ENCODE measurements around the gene SLC12A6. TPM values are rescaled to one million over a fixed set of nuclear protein-coding genes. Genes with fewer than 3 reads are reported as not detected.

SLC12A6 gene
- total and polyA plus RNA-seq, 2 of the 13 experiments (the other 11 are each of a cell fraction or from before 2014, with no cell fraction given): 15.2 to 30.1 TPM

- peak; percentile 25; the same call in 1 of the 3 replicates for TF ChIP-seq MXI1 (IDR thresholded peaks at IDR 0.05; ENCODE audit: borderline replicate concordance, low read depth, low read length)
- peak; percentile 86; the same call in 1 of the 2 replicates for TF ChIP-seq ZNF589 (CRISPR knock-in tag; conservative IDR thresholded peaks at IDR 0.05)
- peak; percentile 79 for TF ChIP-seq SPEN (CRISPR knock-in tag; IDR thresholded peaks at IDR 0.05; ENCODE audit: low read depth)
- TF ChIP-seq ZNF570 (CRISPR knock-in tag; IDR thresholded peaks at IDR 0.05; ENCODE audit: borderline replicate concordance): no peak
- no peak for TF ChIP-seq ZNF232 (CRISPR knock-in tag; IDR thresholded peaks at IDR 0.05; ENCODE audit: borderline replicate concordance)
- no peak for TF ChIP-seq ZFP36L1 (CRISPR knock-in tag; IDR thresholded peaks at IDR 0.05)
- TF ChIP-seq ZNF713 (CRISPR knock-in tag; IDR thresholded peaks at IDR 0.05): 0 out of 2 replicates have a peak, but pooled peaks have one; percentile 39
- no peak for TF ChIP-seq ELF4 (CRISPR knock-in tag; IDR thresholded peaks at IDR 0.05; ENCODE audit: borderline replicate concordance)
- TF ChIP-seq, protein P1, sequence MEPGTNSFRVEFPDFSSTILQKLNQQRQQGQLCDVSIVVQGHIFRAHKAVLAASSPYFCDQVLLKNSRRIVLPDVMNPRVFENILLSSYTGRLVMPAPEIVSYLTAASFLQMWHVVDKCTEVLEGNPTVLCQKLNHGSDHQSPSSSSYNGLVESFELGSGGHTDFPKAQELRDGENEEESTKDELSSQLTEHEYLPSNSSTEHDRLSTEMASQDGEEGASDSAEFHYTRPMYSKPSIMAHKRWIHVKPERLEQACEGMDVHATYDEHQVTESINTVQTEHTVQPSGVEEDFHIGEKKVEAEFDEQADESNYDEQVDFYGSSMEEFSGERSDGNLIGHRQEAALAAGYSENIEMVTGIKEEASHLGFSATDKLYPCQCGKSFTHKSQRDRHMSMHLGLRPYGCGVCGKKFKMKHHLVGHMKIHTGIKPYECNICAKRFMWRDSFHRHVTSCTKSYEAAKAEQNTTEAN (CRISPR knock-in tag; conservative IDR thresholded peaks at IDR 0.05): no peak
- TF ChIP-seq, protein P2, sequence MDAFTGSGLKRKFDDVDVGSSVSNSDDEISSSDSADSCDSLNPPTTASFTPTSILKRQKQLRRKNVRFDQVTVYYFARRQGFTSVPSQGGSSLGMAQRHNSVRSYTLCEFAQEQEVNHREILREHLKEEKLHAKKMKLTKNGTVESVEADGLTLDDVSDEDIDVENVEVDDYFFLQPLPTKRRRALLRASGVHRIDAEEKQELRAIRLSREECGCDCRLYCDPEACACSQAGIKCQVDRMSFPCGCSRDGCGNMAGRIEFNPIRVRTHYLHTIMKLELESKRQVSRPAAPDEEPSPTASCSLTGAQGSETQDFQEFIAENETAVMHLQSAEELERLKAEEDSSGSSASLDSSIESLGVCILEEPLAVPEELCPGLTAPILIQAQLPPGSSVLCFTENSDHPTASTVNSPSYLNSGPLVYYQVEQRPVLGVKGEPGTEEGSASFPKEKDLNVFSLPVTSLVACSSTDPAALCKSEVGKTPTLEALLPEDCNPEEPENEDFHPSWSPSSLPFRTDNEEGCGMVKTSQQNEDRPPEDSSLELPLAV (CRISPR knock-in tag; conservative IDR thresholded peaks at IDR 0.05; ENCODE audit: low read depth): no peak
- TF ChIP-seq ZNF136 (CRISPR knock-in tag; IDR thresholded peaks at IDR 0.05; ENCODE audit: low read depth): no peak
- no peak for TF ChIP-seq NR2F1 (CRISPR knock-in tag; IDR thresholded peaks at IDR 0.05)
- TF ChIP-seq, protein P3, sequence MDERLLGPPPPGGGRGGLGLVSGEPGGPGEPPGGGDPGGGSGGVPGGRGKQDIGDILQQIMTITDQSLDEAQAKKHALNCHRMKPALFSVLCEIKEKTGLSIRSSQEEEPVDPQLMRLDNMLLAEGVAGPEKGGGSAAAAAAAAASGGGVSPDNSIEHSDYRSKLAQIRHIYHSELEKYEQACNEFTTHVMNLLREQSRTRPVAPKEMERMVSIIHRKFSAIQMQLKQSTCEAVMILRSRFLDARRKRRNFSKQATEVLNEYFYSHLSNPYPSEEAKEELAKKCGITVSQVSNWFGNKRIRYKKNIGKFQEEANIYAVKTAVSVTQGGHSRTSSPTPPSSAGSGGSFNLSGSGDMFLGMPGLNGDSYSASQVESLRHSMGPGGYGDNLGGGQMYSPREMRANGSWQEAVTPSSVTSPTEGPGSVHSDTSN (CRISPR knock-in tag; IDR thresholded peaks at IDR 0.05): no peak
- no peak for TF ChIP-seq PBX3 (CRISPR knock-in tag; IDR thresholded peaks at IDR 0.05; ENCODE audit: borderline replicate concordance)
- TF ChIP-seq ZNF639 (CRISPR knock-in tag; conservative IDR thresholded peaks at IDR 0.05): no peak
- no peak for TF ChIP-seq CAMTA2 (CRISPR knock-in tag; IDR thresholded peaks at IDR 0.05; ENCODE audit: borderline replicate concordance)
- TF ChIP-seq, protein P4, sequence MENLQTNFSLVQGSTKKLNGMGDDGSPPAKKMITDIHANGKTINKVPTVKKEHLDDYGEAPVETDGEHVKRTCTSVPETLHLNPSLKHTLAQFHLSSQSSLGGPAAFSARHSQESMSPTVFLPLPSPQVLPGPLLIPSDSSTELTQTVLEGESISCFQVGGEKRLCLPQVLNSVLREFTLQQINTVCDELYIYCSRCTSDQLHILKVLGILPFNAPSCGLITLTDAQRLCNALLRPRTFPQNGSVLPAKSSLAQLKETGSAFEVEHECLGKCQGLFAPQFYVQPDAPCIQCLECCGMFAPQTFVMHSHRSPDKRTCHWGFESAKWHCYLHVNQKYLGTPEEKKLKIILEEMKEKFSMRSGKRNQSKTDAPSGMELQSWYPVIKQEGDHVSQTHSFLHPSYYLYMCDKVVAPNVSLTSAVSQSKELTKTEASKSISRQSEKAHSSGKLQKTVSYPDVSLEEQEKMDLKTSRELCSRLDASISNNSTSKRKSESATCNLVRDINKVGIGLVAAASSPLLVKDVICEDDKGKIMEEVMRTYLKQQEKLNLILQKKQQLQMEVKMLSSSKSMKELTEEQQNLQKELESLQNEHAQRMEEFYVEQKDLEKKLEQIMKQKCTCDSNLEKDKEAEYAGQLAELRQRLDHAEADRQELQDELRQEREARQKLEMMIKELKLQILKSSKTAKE (CRISPR knock-in tag; IDR thresholded peaks at IDR 0.05; ENCODE audit: borderline replicate concordance): peak; percentile 72; the same call in 1 of the 2 replicates
- TF ChIP-seq ZBTB3 (CRISPR knock-in tag; IDR thresholded peaks at IDR 0.05; ENCODE audit: borderline replicate concordance, low read depth): no peak
These were observed 29.8 kb upstream of the SLC12A6 start, which contains the start of gene LPCAT4 (continued) for GRCh38 chr15:34367101-34368081.

Data from HepG2 (cell line).